GM18505 (cell line): Measurements from ENCODE around the gene FOXA1.

ENCODE experiments used
- ATAC-seq: cut with Tn5 transposase; IDR thresholded peaks from one replicate; pipeline ENCODE4 v1.9.1; 2021; ENCODE audit not compliant: unreplicated experiment
- POLR2A ChIP-seq: IDR thresholded peaks from 4 replicates; pipeline ENCODE4 v1.6.1; 2011; ENCODE audit warnings: borderline replicate concordance; ENCODE audit not compliant: insufficient read depth, insufficient read length; ENCODE audit errors: extremely low read depth

The FOXA1 gene

GRCh38 chr14:37590428-37591139 lies 4.5 kb downstream of the FOXA1 start:
- ATAC-seq = no peak
- no peak for TF ChIP-seq POLR2A

- no peak for TF ChIP-seq POLR2A
- no peak for ATAC-seq
These were observed 5.2 kb downstream of the FOXA1 start for GRCh38 chr14:37589715-37590427.

GRCh38 chr14:37588956-37589714 lies 5.9 kb downstream of the FOXA1 start:
- no peak for TF ChIP-seq POLR2A
- no peak for ATAC-seq

GRCh38 chr14:37588667-37588955 lies 6.4 kb downstream of the FOXA1 start:
- no peak for ATAC-seq
- no peak for TF ChIP-seq POLR2A

DNA sequence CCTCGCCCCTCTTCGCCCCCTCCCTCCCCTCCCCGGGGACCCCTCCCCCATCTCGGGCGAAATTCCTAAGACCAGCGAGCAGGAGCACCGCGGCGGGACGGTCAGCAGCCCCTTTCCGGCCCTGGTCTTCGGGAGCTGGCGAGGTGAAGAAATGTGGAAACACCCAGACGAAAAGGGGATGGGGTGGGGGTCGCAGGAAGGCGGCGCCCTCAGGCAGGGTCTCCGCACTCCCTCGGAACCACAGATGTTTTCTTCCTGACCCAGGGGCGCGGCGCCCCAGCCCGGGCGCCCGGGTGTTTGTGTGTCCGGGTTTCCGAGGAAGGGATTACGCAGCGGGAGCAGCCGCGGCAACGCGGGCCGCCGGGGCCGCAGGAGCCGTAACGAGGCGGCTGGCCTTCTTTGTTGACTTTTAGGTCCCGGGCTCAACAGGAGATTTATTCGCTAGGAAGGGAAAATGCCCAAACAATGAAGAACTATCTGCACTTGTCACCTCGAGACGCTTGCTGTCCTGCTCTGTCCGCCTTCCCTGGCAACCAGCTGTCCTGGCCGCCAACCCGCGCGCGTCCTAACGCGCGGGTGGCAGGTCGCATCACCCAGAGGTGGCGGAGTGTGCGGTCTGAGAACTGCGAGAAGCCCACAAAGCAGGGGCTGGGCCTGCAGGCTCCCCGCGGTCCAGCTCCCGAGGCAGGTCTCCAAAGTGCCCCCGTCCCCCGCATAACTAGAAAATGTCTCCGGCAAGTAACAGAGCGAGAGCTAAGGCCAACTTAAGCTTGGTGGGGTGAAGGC lies 7.0 kb downstream of the FOXA1 start:
- ATAC-seq = no peak
- TF ChIP-seq POLR2A = no peak

- TF ChIP-seq POLR2A = no peak
- no peak for ATAC-seq
These were observed 7.8 kb downstream of the FOXA1 start for GRCh38 chr14:37587131-37587803.

DNA sequence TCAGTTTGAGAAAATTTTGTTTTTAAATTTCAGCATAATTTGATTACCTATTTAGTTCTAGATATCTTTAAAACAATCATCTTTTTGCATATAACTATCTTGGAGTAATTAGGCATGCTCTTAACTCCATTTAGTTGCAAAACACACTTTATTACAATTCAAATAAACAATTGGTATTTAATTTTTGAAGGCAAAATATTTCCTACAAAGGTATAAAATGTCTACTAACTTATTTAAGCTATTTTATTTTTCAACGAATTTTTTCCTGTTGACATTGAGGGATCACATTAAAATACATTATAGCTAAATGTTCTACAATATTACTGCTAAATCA lies 8.3 kb downstream of the FOXA1 start:
- no peak for TF ChIP-seq POLR2A
- no peak for ATAC-seq

- ATAC-seq = no peak
These were observed 8.9 kb downstream of the FOXA1 start for GRCh38 chr14:37585971-37586796.

GRCh38 chr14:37585101-37585511 lies 9.9 kb downstream of the FOXA1 start:
- no peak for ATAC-seq
- TF ChIP-seq POLR2A = no peak

More at GRCh38 chr14:37585971-37586796, 8.9 kb downstream of the FOXA1 start:
- no peak for TF ChIP-seq POLR2A

DNA sequence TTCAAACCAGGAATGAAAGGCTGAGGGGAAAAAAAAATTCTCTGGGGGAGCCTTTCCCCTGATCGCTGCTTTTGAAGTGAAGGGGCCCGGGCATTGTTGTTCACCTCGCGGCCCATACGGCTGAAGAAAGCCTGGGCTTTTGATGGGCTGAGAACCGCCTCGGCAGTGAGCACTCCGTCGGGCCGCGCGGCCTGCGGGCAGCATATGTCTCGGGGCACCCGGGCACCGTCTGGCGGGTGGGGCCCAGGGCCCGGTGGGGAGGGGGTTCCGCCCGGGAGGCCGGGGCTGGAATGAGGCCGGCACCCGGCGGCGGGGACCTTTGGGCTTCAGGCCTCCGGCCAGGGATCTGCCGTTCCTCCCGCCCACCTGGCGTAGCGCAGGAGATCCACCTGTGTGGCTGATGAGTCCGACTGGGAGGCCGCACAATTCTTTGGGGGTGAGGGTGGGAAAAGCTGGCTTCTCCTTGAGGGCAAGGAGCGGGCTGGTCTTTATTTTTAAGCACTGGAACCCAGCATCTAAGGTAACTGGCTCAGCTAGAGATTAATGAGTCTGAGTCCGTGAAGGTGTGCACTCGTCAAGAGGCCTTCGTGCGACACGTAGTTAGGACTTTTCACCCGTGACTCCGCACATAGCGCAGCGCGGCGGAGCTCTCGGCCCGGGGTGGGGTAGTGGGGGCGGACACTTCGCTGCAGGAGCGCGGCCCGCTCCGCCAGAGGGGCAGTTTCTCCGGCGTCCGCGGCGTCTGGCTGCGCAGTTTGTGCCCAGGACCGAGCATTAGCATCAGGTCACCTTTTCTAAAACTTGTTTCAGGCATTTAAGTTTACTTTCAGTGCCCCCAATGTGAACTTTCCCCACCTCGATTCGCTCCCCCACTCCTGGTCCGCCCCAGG lies 10.6 kb downstream of the FOXA1 start:
- no peak for TF ChIP-seq POLR2A
- no peak for ATAC-seq
